Astrocyte of the cerebellum (primary cell): ENCODE measurements around the gene ADD1.

Source experiments
- DNase-seq: peaks from one replicate; pipeline ENCODE4 v3.0.0-alpha.2; 2011; ENCODE audit warnings: low read depth
- H3K4me3 ChIP-seq: 2 replicates; pipeline ENCODE4 v1.5.1; 2011; ENCODE audit warnings: mild to moderate bottlenecking, low read depth, low read length, moderate library complexity
- CTCF ChIP-seq: IDR thresholded peaks from 2 replicates; pipeline ENCODE4 v1.5.1; 2012; ENCODE audit warnings: low read length, low read depth, moderate library complexity, mild to moderate bottlenecking; ENCODE audit errors: missing control alignments
- in situ Hi-C: cut with HindIII; loops from 2 replicates; pipeline ENCODE4 v1.10.0; 2017; ENCODE audit warnings: low sequenced_read_pairs

ADD1 gene

GRCh38 chr4:2806390-2807355 lies 37.0 kb upstream of the ADD1 start:
- no peak for TF ChIP-seq CTCF
- DNase-seq, result peak; percentile 28
- in situ Hi-C loops, result no loop called here
- no peak overlapping the region for H3K4me3 ChIP-seq

GRCh38 chr4:2807571-2807970 lies 36.1 kb upstream of the ADD1 start:
- in situ Hi-C loops, result no loop called here
- no peak for TF ChIP-seq CTCF
- no peak overlapping the region for H3K4me3 ChIP-seq
- DNase-seq, result no peak

GRCh38 chr4:2808001-2808400 lies 35.6 kb upstream of the ADD1 start:
- no peak for DNase-seq
- no peak overlapping the region for H3K4me3 ChIP-seq
- TF ChIP-seq CTCF, result no peak
- in situ Hi-C loops, result no loop called here

GRCh38 chr4:2809610-2810180 lies 33.9 kb upstream of the ADD1 start:
- in situ Hi-C loops, result no loop called here
- DNase-seq, result no peak
- no peak overlapping the region for H3K4me3 ChIP-seq
- no peak for TF ChIP-seq CTCF

GRCh38 chr4:2810388-2810787 lies 33.3 kb upstream of the ADD1 start:
- H3K4me3 ChIP-seq, result no peak overlapping the region
- no peak for TF ChIP-seq CTCF
- no peak for DNase-seq
- in situ Hi-C loops, result no loop called here

- DNase-seq, result no peak
- in situ Hi-C loops, result no loop called here
- no peak for TF ChIP-seq CTCF
- H3K4me3 ChIP-seq, result no peak overlapping the region
Observed at GRCh38 chr4:2811830-2812611, 31.6 kb upstream of the ADD1 start.
